CD4-positive, alpha-beta T cell treated with Interleukin-12 subunit alpha and Interleukin-12 subunit beta, for 1 hour (primary cell): ENCODE data around the gene NUDT22.

ENCODE experiments used
- DNase-seq: peaks from one replicate; pipeline ENCODE4 v3.0.0-alpha.2; 2020

Gene NUDT22, protein sequence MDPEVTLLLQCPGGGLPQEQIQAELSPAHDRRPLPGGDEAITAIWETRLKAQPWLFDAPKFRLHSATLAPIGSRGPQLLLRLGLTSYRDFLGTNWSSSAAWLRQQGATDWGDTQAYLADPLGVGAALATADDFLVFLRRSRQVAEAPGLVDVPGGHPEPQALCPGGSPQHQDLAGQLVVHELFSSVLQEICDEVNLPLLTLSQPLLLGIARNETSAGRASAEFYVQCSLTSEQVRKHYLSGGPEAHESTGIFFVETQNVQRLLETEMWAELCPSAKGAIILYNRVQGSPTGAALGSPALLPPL

DNA sequence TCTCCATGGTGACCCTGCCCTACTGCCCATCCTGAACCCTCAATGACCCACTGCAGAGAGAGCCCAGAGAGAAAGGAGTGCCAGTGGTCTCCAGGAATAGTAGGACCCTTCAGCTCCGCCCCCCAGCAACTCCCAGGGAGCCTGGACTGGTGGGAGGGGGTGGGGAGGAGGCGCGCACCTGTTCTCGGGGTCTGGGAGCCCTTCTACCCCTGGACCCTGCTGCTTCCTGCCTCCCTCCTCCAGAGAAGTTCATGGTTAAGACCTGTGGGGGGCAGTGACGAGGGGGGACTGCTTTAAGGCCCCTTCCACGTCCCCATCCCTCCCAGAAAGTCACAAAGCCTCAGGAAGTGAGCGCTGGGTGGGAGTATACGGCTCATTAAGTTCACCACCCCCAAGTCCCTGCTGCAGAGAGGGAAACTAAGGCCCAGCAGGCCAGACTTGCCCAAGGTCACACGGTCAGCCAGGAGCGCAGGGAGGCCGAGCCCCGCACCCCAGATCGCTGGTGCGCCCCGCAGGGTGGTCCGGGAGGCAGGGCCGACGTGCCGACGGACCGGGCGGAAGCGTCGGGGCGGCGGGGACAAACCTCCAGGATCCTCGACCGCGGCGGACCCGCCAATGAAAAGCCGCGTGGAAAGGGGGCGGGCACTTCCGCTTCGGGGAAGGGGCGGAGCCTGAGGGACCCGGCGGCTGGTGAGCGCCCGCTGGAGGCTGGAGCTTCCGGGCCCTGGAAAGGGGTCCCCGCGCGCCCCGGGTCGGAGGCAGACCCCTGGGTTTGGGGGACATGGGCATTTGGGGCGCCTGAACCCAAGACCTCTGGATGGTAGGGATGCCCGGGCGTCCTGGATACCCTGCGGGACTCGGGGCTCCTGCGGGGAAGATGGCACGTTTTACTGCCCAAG, at the start of gene NUDT22, which contains the start of gene TRPT1:
NUDT22 (plus strand) TSS at position 667 of the 899 bp plus-strand sequence. CDS start 379 bp downstream, outside the sequence.
TRPT1 (minus strand) TSS at position 579 of the 899 bp plus-strand sequence; CDS start at position 253, 326 bp downstream.
- peak; percentile 88 for DNase-seq

DNA sequence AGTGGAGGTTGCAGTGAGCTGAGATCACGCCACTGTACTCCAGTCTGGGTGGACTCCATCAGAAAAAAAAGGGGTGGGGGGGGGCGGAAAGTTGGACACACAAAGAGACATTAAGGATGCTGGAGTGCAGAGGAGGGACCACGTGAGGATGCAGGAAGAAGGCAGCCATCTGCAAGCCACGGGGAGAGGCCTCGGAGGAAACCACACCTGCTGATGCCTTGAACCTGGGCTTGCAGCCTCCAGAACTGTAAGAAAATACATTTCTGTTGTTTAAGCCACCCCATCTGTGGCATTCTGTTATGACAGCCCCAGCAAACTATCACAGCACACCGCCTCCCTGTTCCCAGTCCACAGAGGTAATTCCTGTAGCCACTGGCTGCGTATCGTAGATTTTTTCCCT, 49.3 kb upstream of the NUDT22 start:
- DNase-seq: no peak

DNA sequence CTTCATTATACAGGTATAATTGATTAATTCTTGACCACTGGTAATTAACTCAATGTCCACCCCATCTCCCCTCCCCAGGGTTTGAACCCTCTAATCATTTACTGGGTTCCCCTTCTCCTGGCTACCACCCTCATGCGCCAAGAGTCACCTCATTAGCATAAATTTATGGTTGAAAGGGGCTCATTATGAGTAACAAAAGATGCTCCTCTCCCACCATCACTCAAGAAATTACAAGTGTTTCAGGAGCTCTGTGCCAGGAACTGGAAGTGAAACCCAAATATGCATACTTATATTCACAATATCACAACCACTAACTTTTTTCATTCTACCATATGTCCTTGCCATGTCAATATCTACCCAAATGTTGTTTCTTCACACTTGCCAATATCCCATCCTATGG, 47.9 kb upstream of the NUDT22 start:
- no peak for DNase-seq

DNA sequence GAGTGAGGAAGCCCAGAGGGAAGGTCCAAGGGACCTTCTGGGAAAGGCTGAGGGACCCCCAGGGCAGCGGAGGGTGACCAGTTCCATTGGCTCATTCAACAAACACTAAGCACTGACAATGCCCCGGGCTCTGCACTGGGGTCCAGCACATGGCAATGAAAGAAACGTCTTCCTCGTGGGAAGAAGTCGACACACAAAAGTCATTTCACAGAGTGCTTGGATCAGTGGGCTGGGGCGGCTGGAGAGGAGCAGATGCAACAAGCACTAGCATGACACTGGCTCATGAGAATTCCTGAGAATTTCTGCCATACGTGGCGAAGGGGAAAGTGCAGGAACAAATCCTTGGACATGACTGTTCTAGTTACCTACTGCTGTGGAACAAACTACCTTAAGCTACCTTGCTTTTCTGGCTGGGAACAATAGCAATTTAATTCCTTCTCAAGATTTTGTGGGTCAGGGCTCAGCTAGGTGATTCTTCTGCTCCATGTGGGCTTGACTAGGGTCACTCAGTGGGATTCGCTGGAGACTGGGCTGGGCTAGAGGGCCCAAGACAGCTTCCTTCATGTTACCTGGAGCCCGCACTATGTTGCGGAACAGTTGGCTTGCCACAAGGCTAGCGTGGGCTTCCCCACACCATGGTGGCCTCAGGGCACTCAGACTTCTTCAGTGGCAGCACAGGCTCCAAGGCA, 47.0 kb upstream of the NUDT22 start:
- no peak for DNase-seq

DNA sequence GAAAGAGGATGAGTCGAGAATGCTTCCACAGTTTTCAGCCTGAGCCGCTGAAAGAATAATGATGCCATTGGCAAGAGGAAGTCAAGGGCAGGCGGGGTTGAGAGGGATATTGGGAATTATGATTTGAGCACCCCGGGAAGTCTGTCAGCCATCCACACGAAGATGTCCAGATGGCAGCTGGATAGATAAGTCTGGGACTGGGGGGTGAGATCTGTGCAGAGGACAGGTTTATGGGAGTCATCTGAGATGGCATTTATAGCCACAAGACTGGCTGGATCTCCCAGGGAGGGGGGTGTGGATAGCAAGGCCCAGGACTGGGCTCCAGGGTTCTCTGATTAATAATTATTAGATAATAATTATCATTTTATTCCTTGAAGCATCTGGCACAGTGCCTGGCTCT, 45.2 kb upstream of the NUDT22 start:
- no peak for DNase-seq

DNA sequence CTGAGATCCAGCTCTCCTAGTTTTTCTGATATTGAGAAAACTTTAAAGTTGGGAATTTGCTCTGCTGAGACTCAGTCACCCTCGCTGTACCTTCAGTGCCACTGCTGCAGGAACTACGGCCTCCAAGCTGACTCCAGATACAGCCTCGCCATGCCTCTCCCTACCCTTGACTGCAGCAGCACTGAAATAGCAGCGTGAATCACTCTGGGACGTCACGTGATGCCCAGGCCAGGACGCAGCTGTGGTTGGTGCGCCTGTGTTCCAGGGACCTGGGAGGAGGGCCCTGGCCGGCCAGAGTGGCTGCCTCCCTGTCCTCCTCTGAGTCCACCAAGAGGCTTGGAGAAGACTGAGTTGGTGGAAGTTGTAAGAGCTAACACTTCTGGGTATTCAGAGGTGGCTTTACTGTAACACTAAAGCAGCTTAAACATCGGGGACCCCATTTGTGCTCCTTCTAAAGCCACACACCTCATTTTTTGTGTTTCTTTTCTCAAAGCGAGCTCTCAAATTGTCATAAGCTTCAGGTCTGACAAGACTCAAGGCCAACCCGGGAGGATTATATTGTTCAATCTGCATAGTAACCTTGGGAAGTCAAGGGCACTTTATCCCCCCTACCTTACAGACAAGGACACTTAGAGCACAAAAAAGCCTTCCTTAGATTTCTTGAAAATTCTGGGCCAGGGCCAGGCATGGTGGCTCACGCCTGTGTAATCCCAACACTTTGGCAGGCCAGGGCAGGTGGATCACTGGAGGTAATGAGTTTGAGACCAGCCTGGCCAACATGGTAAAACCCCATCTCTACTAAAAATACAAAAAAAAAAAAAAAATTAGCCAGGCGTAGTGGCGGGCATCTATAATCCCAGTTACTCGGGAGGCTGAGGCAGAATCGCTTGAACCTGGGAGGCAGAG, 44.3 kb upstream of the NUDT22 start:
- DNase-seq: peak; percentile 29

DNA sequence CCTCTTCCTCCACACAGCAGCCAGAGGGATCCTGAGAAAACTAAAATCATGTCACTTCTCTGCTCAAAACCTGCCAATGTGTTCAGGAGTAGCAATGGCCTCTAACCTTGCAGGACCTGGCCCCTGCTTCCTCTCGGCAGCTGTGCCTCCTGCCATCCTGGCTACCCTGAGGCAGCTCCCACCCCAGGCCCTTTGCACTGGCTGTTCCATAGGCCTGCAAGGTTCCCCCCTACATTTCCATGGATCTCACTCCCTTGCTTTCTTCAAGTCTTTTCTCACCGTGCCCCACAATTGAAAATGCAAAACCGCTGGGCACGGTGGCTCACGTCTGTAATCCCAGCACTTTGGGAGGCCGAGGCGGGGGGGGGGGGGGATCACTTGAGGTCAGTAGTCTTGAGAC, 42.2 kb upstream of the NUDT22 start:
- no peak for DNase-seq

DNA sequence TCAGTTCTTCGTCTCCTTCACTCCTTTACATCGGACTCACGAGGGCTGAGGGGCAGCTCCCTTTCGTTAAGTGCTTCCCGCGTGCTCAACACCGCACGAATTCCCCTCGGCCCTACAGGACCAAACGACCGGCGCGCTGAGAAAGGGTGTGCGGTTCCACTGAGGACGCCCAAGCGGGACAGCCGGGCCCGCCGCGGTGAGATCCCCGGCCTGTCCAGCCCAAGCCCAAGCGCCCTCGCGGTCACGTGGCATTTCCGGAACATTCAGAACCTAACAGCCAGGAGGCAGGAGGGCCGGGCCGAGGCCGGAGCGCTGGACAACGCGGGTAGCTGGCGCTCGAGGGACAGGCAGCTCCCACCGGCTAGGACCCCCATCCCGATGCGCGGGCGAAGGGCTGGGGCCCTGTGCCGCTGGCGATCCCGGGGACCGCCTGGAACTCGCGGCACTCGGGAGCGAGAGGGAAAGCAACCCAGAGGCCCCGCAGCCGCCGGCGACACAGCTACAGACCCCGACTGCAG, 40.8 kb upstream of the NUDT22 start:
- no peak for DNase-seq

DNA sequence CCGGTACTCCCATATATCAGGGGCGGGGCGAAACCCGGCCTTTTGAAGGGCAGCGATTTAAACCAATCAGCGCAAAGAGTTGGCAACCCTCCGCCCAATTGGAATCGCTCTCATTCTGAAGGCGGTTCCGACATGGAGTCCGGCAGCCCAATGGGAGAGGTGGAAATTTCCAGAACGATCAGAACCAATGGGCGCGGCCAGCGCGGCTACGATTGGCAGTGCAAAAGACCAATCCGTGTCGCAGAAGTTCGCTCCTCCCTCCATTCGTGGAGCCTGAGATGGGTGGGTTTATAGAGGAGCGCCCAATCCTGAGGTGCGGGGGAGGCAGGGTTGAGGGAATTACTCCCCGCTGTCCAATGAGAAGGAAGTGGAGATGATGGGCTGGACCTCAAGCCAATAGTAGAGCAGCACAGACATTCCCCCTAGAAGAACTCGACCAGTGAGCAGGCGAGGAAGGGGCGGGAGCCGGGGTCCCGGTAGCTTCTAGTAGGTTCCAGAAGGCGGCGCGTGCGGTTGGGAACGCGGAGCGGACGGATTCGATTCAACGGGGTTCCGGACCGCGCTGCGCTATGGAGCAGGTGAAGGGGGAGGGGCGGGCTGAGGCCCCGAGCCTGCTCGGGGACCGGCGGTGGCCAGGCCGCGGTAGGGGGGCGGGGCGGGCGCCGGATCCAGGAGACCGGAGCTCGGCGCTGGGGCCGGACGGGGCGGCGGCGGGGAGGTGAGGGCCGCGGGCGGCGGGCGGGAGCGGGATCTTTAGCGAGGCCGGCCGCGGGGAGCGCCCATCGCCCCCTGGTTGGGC, 40.2 kb upstream of the NUDT22 start, which contains the start of gene STIP1:
STIP1 (plus strand) TSS at position 479 of the 799 bp plus-strand sequence; CDS start at position 570, 91 bp downstream.
- peak; percentile 100 for DNase-seq

DNA sequence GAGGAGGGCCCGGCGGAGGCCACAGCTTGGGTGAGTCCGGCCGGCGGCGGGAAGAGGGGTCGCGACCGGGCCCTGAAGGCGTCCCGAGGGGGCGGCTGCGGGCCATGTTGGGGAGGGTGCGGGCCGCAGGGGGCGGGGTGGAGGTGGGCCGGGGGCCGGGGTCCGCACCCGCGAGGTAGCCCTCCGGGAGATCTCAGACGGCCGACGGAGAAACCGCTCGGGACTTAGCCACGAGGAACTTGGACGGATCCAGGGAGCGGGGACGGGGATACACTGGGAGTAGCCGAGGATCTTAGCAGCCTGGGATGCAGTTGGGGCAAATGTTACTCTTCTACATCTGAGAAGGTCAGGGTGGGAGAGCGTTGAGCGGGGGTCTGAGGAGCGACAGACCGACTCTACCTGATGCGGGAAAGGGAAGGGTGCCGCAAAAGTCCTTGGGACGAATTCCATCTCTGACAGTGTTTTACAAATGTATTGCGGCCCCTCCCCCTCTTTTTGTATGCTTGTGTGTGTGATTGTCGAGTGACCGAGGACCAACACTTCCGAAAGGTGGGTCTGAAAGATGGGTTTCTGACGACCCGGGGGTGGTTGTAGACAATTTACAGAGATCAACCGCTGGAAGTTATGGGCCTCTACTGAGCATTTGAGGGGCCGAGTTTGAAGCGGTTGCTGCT, 39.4 kb upstream of the NUDT22 start:
- DNase-seq: peak; percentile 51

DNA sequence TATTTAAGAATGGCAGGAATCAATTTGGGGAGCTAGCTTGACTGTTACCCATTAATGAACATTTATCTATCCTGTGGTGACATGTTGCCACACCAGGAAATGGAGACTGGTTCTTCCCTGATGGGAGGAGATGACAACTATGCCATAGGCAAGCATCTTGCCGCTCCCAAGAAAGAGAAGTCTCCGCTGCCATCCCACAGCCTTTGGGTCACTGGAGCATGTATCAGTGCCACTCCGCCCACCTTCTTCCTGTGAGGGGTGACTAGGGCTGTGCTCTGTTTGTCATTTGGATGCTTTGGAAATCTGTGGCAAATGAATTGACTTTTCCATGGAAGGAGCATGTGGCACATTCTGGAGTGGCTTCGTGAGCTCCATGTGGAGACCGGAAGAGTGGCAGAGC, 33.6 kb upstream of the NUDT22 start:
- no peak for DNase-seq

DNA sequence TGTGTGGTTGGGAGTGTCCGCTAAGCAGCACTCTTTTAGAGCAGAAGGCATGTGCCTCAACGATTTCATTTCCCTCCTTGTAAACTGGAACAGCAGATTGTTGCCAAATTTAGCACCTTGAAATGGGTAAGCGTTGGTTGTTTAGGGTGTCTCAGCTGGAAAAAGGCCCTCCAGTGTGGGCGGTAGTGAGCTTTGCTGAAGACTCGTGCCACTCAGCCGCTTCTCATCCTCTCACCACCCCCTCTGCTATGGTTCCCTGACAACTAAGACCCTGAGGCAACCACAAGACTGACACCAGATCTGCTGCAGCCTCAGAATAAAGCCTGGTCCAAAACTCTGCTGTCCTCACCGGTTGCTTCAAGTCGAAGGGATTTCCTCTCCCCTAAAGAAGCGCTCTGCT, 29.4 kb upstream of the NUDT22 start:
- DNase-seq: no peak

DNA sequence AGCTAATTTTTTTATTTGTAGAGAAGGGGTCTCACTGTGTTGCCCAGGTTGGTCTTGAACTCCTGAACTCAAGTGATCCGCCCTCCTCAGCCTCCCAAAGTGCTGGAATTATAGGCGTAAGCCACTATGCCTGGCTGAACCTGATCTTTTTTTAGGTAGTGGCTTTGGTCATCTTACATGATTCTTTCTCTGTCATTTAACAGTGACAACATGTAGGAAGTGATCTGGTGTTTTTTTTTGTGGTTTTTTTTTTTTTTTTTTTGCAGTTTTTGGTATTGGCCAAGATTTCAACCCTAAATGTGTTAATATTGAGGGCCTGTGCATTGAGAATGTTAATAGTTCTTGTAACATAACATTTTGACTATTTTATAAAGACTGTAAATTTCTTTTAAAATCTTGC, 27.6 kb upstream of the NUDT22 start:
- DNase-seq: no peak

DNA sequence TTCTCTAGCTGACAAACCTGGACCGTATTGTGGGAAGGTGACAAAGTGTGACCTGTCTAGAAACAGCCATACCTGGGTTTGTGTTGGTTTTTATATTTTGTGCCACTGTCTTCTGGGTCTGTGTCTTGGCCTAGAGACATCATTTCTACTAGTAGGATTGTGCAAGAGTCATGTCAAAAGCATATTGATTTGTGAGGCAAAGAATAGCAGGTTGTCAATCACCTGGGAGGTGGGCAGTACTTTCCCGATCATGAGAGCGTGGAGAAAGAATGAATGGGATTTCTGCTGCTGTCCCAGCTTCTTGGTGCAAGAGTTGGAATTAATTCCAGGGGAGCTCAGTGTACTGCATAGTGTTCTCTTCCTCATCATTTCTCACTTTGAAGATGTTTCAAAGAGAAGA, 24.5 kb upstream of the NUDT22 start:
- DNase-seq: no peak

DNA sequence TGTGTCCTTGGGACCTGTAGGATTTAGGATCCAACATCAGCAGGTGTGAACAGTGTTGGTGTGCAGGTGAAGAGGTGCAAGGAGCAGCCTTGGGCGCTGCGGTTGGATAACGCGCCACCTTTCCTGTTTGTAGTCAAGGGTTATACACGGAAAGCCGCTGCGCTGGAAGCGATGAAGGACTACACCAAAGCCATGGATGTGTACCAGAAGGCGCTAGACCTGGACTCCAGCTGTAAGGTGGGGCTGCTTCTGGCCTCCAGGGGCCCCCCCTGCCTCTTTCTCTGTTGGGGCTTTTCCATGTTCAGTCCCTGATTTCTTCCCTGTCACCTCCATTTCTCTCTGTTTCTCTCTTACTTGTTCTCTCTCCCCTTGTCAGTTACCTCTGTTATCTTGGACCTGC, 23.1 kb upstream of the NUDT22 start:
- DNase-seq: no peak

DNA sequence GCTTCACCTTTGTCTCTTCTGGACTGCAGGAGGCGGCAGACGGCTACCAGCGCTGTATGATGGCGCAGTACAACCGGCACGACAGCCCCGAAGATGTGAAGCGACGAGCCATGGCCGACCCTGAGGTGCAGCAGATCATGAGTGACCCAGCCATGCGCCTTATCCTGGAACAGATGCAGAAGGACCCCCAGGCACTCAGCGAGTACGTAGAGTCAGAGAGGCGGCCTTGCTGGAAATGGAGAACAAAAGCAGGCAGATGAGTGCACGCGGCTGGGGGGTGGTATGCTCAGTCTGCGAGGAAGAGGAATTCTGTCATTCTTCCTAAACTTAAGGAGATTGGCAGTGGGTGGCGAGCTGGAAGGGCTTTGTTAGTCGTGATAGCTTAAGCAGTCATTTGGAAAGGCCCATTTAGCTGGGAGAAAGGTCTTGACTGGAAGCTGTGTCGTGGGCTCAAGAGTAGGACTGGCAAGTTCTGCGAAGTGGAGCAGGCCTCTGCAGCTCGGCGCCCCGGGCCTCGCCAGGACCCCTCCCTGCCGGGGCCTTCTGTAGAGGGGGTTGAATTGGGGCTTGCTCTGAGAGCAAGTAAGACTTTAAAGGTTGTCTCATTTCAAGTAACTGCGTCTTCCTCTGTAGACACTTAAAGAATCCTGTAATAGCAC, 22.5 kb upstream of the NUDT22 start:
- DNase-seq: no peak

DNA sequence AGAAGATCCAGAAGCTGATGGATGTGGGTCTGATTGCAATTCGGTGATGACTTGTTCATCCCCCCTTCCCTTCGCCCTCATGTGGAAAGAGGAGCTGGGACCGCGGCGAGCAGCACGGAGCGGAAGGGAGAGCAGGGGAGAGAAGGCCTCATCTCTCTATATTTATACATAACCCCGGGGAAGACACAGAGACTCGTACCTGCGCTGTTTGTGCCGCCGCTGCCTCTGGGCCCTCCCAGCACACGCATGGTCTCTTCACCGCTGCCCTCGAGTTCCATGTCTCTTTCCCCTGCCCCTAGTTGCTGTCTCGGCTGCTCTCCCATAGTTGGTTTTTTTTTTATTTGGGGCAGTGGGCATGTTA, 22.0 kb upstream of the NUDT22 start:
- no peak for DNase-seq

DNA sequence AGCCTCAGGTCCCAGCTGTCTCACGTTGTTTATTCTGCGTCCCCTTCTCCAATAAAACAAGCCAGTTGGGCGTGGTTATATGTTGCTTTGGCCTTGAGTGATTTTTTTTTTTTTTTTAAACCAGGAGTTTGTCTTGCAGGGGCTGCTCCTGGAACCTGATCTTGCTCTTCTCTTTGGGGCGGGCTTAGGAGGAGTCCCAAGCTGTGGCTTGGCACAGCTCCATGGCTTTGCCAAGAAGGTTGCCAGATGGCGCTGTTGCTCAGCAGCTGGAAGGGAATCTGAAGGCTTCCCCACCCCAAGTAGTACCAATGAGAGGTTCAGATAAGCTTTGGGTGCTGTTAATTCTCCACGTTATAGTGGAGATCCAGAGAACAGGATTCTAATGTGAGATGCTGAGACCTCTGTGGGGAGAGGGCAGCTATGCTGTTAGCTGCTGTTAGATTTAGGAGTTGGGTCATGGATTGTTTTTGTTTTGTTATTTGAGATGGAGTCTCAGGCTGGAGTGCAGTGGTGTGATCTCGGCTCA, 21.5 kb upstream of the NUDT22 start:
- DNase-seq: peak; percentile 89

DNA sequence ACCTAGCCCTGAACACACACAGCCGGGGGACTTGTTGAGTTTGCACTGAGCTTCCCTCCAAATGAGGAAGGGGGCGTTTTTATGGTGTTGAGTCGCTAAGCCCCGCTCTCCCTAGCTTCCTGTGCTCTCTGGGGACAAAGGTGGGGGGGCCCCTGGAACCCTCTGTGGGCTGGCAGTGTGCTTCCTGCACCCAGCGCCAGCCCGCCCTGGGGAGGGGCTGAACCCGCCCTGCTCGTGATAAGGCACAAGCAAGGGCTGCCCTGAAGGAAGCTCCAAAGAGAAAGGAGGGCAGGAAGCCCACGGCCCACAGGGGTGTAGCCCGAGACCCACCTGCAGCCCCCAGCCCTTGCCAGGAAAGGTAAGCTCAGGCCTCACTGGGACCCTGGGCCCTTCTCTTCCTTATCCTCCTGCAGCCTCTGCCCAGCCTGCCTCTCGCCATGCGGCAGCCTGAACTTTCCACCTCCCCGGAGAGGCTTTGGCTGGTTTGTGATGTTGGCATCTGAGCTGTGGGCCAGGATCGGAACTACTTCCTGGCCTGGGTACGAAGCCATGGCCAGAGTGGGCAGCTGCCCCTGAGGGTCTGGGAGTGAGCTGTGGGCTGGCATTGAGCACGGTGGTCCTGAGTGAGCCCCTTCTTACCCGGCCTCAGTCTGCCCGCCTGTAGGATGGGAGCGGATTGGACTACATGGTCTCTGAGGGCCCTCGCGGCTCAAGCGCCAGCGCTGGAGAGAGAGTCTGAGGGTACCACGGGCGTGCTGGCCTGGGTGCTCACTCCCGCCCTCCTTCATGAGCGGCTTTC, 19.4 kb upstream of the NUDT22 start, which contains the start of gene FERMT3:
FERMT3 (plus strand) TSS at position 265 of the 799 bp plus-strand sequence. CDS start 644 bp downstream, outside the sequence.
- peak; percentile 77 for DNase-seq
